Stimulated activated CD4-positive, alpha-beta T cell treated with anti-CD3 and anti-CD28 coated beads, Interleukin-1b, Interleukin-23, amount 100 ng/mL, for 24 hours (primary cell): Measurements from ENCODE around the gene KRT78.
"Not testable (repeated sequence)": the region's sequence is repeated elsewhere in the genome, so short reads cannot be mapped to it uniquely, and the experiment has no call there.

Experiments
- DNase-seq, 4 experiments: peaks; one replicate each; pipeline ENCODE4 v3.0.0-alpha.2; 2020; ENCODE audit warnings: low read depth in 4 of 4, low spot score in 1 of 4

The KRT78 gene

GRCh38 chr12:52798671-52799504 is 49.9 kb downstream of the KRT78 start:
- no peak for DNase-seq

GRCh38 chr12:52798003-52798670 is 50.7 kb downstream of the KRT78 start:
- no peak for DNase-seq

- no peak for DNase-seq
Measured at GRCh38 chr12:52797529-52797894, 51.3 kb downstream of the KRT78 start.

GRCh38 chr12:52796839-52797528 is 51.8 kb downstream of the KRT78 start:
- no peak for DNase-seq

GRCh38 chr12:52796429-52796794 is 52.4 kb downstream of the KRT78 start:
- DNase-seq: no peak

GRCh38 chr12:52795694-52796428 is 52.9 kb downstream of the KRT78 start, which contains the start of gene KRT3:
TSS of gene KRT3 (minus strand) at chr12:52796117. CDS start at chr12:52796042, 75 bp downstream.
- no peak for DNase-seq

- not testable (repeated sequence) for DNase-seq
Measured at GRCh38 chr12:52795332-52795674, 53.5 kb downstream of the KRT78 start.

GRCh38 chr12:52794479-52795331 is 54.1 kb downstream of the KRT78 start:
- DNase-seq: no peak

GRCh38 chr12:52792185-52793029 is 56.4 kb downstream of the KRT78 start:
- no peak for DNase-seq

- no peak for DNase-seq
Measured at GRCh38 chr12:52791271-52792184, 57.3 kb downstream of the KRT78 start.

GRCh38 chr12:52790427-52791270 is 58.1 kb downstream of the KRT78 start:
- no peak for DNase-seq

- DNase-seq: no peak
Measured at GRCh38 chr12:52789637-52790426, 59.0 kb downstream of the KRT78 start.

- no peak for DNase-seq
Measured at GRCh38 chr12:52788876-52789636, 59.7 kb downstream of the KRT78 start.

- no peak for DNase-seq
Measured at GRCh38 chr12:52788192-52788875, 60.5 kb downstream of the KRT78 start.
